H1 (cell line): ENCODE data around the gene DNAJB6. TPM values are rescaled to one million over a fixed set of nuclear protein-coding genes. Genes with fewer than 3 reads are reported as not detected.

Source experiments
- CHD7 ChIP-seq: fragments of 300-600 bp; sonication (generic); IDR thresholded peaks from 2 replicates; pipeline ENCODE4 v1.7.1; 2012; ENCODE audit warnings: low read length, moderate library complexity, mild to moderate bottlenecking, inconsistent platforms; ENCODE audit not compliant: insufficient replicate concordance
- polyA plus RNA-seq, 7 experiments: library from polyadenylated mRNA; depleted of rRNA in 3 of 7; stranded (reverse) in 5 of 7; unstranded in 2 of 7; fragments of >200 nt in 5 of 7; fragments of 200-250 nt in 2 of 7; gene quantifications; 1 replicate in 5 of 7; 2 replicates in 1 of 7; 4 replicates in 1 of 7; pipeline versions ENCODE4 v1.2.1 to v1.2.3, GENCODE V29; 2011 to 2013; ENCODE audit warnings: missing spikeins in 2 of 7, mixed read lengths in 2 of 7
- total RNA-seq: library from RNA; stranded (reverse); fragmentation: NEBNext Ultra II Directional; extraction: Animal tissue kit (Norgen Biotek cat#: 25700); gene quantifications from 2 replicates; pipeline ENCODE4 v1.2.1, GENCODE V29; 2021

The DNAJB6 gene
- total and polyA plus RNA-seq, 2 of the 8 experiments (the other 6 are each of a cell fraction or from before 2014, with no cell fraction given), result 166 to 295 TPM

- no peak for TF ChIP-seq CHD7
- TF ChIP-seq, all 59 proteins: peak for 1
Measured at GRCh38 chr7:157400171-157400860, 63.5 kb downstream of the DNAJB6 start (continued).
